Retina (tissue), 1 donor: ENCODE data around the gene TLL2.

ENCODE experiments used
- DNase-seq: peaks from one replicate; pipeline ENCODE4 v3.0.0-alpha.2; 2016

Gene TLL2

DNA sequence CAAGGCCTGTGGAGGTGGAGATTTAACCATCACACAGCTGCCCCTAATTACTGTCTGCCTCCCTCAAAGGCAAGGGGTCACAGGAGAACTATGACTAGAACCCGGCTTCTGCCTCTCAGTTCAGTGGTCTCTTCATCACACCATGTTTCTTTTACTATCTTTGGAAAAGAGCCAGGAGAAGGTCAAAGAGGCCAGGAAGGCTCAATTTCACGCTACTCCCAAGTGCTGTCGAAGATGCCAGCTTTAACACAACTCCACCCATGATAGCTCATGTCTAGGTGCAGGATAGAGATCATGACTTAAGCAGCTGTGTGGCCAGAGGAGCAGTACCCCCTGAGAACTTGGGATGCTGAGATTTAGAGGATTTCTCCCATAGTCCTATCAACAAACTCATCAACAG, 94.4 kb downstream of the TLL2 start:
- DNase-seq, result no peak

DNA sequence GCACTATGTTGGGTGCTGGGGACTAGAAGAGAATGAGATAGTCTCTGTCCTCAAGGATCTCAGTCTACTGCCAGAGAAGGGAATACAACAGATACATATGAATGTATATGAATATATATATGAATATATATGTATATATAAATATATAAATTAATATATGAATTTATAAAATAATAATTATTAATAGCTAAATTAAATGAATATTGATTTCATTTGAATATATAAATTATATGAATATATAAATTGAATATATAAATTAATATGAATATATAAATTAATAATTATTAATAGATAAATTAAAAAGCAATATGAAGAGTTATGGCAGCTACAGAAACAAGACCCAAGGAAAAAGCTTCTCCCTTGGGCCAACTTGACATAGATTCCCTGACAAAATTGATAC, 95.1 kb downstream of the TLL2 start:
- no peak for DNase-seq

DNA sequence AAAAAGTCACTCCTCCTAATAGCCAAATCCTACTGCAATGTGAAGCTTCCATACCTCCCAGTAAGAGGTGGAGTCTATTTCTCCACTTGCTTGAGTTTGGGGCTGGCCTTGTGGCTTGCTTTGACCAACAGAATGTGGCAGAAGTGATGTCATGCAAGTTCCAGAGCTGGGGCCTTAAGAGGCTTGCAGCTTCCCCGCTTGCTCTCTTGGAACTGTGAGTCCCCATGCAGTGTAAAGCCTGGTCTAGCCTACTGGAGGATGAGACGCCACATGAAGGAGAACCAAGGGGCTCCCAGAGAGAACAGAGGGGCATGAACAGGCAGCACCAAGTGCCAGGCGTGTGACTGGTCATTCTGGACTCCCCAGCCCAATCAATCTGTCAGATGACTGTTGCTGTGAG, 96.3 kb downstream of the TLL2 start:
- no peak for DNase-seq

GRCh38 chr10:96416643-96417042, 97.1 kb downstream of the TLL2 start:
- DNase-seq, result no peak

- DNase-seq, result no peak
These were observed 97.7 kb downstream of the TLL2 start for GRCh38 chr10:96415891-96416554.

DNA sequence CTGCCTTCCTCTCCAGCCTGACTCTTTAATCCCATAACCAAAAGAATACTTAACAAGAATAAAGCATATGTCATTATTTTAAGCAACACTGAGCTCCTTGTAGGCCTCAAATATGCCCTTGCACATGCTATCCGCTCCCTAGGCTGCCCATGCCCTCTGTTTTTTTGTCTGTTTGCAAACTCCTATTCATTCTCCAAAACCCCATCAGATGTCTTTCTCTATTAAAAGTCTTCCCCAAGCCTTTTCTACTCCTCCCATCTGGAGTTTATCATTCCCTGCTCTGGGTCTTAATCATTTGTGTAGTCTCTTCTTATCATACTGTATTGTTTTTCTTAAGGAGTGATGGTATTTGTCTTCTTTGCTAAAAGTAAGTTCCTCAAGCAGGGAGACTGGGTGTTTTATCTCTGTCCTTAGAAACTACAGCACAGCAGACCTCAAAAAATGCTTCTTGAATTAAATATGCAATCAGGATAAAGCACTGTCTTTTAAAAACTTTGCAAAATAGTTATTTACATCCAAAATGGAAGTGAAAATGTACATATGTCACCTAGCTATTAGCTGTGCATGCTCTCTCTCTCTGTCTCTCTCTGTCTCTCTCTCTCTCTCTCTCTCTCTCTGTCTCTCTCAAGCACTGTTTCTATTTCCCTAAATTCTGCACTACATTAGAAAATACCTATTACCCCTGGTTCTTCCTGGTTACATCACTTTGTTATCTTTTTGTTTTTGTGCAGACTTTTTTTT, 98.4 kb downstream of the TLL2 start:
- no peak for DNase-seq

DNA sequence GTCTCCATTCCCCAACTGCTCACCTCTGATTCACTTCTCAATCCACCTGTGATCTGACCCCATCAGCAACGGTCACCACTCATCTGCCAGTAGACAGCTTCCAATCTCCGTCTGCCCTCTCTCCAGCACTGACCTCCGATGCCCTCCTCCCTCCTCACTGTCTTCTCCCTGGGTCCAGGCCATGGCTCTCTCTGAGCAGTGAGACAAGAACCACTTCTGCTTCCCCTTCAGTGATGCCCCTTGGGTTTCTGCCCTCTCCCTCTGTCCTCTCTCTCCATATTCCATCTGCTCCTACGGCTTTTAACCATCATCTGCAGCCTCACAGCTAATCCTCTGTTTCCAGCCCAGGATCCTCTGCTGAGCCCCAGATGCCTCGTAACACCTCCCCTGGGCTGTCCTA, 99.4 kb downstream of the TLL2 start:
- no peak for DNase-seq

- no peak for DNase-seq
These were observed 100.5 kb downstream of the TLL2 start for GRCh38 chr10:96413151-96413787.

- no peak for DNase-seq
These were observed 101.9 kb downstream of the TLL2 start for GRCh38 chr10:96411716-96412320.

DNA sequence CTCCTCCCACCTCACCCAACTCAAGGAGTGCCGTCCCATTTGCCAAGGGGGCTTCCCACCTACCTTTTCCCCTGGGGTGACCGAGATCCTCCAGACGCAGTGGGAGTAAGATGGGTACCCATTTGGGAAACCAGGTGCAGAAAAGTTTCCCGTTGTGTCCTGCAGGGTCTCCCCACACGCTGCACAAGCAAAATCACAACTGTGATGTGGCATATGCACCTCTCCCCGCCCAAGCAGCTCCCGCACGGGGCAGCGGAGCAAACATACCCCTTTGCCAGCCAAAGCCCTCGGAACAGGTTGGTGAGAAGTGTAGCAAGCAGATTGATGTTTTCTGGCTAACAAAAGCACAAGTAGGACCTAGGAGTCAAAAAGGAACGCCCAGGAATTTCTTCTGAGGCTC, 103.4 kb downstream of the TLL2 start:
- no peak for DNase-seq

DNA sequence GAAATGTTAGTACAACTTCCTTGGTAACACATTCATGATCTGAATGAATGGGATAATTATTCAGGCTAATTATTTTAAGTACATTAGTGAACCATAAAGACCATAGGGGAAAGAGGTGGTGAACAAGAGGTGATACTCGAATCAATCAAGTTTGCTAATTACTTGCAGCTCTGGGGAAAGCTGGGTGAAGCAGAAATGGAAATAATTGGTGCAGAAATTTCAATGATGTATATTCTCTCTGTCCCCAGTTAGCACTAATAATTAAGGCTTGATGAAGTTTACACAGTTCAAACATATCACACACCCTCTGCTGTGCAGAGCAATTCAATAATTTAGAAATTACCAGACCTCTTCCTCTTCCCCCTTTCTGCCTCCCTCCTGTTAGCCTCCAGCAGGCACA, 105.5 kb downstream of the TLL2 start:
- no peak for DNase-seq

DNA sequence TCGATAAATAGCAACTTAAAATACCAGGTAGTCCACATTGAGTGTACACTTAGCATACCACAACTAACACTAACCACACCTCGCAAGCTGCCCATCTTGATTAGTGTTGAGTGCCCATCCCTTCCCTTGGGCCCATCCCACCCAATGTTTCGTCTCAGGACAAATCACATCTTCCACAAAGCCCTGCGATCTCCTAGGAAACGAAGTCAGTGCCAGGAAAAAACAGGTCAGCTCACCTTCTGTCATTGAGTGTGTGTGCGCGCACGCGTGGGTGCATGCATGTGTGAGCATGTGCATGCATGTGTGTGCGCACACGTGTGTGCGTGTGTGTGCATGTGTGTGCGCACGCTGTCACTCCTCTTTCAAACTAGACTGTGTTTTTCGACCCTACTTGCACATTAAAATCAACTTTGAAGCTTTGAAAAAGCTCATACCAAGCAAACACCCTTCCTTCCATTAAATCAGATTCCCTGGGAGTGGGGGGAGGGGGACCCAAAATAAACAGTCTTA, 106.1 kb downstream of the TLL2 start:
- DNase-seq, result no peak

DNA sequence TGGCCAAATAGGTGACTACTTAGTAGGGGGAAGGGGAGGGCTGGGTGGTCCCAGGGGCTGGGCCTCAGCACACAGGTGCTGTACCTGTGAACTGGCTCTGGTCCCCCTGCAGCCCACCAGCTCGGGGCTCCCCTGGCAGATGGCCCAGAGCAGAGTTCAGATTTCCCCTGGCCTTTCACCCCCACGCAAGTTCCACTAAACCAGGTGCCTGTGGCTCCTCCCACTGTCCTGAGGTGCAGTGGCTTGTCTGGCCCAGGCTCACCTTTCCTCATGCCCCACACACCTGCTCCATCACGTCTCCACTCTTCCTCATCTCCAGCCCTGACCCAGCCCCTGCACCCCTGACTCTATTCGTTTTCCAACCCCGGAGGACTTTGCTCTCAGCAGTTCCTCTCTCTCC, 107.6 kb downstream of the TLL2 start:
- DNase-seq, result no peak

- no peak for DNase-seq
These were observed 111.1 kb downstream of the TLL2 start for GRCh38 chr10:96402417-96403305.

GRCh38 chr10:96401036-96401435, 112.7 kb downstream of the TLL2 start:
- peak; percentile 35 for DNase-seq

DNA sequence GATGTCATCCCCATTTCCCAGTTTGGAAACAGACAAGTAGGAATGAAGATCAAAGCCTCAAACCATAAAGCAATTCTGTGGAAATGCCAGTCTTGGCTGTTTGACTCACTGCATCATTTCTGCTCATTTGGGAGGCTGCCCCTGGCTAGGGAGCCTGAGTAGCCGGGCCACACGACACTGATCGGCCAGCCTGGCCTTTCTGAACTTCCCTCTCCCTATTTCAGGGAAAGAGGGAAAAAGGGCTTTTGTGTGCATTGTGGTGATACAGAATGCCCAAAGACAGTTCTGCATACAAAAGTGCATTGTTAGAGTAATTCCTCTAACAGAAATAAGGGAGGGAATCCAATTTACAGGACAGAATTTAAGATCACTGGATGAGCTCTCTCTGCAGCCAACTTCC, 113.3 kb downstream of the TLL2 start:
- DNase-seq, result no peak

GRCh38 chr10:96397902-96398301, 115.8 kb downstream of the TLL2 start:
- no peak for DNase-seq

DNA sequence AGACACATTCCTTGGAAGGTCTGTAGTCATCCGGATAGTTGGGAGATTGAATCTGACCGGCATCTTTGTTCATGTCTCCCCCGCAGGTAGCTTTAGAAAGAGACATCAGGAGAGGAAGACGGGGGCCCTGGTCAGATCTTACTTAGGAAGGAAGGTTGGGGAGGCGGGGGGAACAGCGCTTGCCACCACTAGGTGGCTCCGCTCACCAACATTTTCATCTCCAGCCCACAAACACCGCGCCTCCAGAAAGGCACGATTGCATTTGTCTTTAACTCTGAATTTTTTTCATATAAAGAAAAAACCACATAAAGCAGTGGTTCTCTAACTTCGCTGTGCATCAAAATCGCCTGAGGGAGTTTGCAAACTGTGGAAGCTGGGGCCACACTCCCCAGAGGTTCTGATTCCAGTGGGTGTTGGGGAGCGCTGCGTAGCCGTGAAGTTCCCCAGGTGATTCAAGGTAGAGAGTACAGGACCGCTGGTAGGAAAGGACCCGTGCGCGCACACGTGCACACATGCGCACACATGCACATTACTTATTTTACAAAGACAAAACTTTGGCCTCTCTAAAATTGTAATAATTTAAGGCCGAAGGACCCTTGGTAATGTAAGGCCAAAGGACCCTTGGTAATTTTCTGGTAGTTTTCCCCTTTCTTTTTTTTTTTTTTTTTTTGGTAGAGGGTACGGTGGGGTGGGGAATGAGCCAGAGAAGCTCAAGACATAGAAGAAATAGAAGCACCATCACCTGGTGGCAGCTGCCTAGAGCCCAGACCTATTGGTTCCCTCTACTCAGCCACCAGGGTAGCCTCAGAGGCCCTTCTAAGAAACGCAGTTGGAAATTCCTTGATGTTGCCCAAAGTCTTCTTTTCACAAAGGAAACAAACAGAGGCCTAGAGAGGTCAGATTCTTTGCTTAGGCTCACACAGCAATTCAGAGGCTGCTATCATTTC, 117.5 kb downstream of the TLL2 start:
- peak; percentile 84 for DNase-seq

- no peak for DNase-seq
These were observed 123.3 kb downstream of the TLL2 start for GRCh38 chr10:96390460-96390864.

DNA sequence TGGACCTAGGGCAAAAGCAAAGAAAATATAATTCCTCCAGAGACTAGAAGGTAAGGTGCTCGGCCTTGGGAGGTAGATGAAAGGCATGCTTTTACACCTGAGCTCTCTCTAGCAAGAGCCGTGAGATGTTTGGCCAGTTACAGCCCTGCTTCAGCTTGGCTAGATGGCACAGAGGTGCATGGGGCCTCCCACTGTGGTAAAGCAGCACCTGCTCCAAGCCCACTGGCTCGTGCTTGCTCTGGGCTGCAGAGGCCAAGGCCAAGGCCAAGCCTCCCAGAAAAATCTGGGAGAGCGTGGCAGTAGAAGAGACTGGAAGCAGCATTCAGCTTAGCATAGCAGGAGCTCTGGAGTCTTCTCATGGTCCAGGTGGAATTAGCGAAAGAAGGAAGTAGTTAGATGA, 123.9 kb downstream of the TLL2 start:
- no peak for DNase-seq

- DNase-seq, result no peak
These were observed 126.1 kb downstream of the TLL2 start for GRCh38 chr10:96387601-96388000.
